ENCODE results near the gene XAF1. TPM values are rescaled to one million over a fixed set of nuclear protein-coding genes. Genes with fewer than 3 reads are reported as not detected.

XAF1 gene
- total and polyA plus RNA-seq, 9 of the 15 experiments (the other 6 are each of a cell fraction or from before 2014, with no cell fraction given): 0.07 to 0.22 (median 0.11) TPM; not detected in 4

DNA sequence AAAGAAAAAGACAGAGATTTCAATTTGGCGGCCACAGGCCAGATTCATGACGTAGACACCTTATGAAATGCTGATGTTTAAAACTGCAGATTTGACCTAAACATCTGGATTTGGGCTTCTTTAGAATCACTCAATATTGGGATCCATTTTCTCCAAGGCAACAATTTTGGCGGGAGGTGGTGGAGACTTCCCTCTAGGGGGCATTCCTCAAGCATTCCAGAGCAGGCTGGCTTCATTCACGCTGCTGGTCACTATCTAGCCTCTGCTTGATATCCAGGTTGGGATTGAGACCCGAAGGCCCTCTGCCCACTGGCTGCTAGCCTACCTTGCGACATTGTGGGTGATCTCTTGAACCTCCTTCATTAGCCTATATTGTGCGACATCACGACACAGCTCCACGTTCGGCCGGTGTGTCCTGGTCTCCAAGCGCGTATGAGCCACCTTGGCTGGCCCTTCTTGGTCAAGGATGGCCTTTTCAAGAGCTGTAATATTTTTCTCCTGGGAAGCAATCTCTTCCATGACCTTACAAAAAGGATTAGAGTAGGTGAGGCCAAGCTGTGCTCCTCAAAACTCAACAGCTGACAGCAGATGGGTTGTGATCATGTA, 44.7 kb downstream of the XAF1 start:
- Histone ChIP-seq H3K27ac (ENCODE audit: extremely low read depth, low read depth, low read length) (no peak overlapping the region), H3K9me3 (replicated peaks; ENCODE audit: control insufficient read depth, insufficient read depth, low read depth, low read length) (no peaks in the 10 kb centered on the region), H3K4me3 (no peak overlapping the region), H3K9ac (ENCODE audit: insufficient read depth in 1 of 2, low read depth in 2 of 2, low read length in 2 of 2) (no peak overlapping the region), H3K79me2 (ENCODE audit: control insufficient read depth, insufficient read depth, low read length) (no peaks in the 10 kb centered on the region), H3K27me3 (ENCODE audit: control insufficient read depth in 2 of 2, insufficient read depth in 2 of 2, low read length in 2 of 2) (peaks cover 2 to 28% of the 10 kb centered on the region in 2 experiments; a peak in 4 of 5 replicates), H3K4me1 (replicated peaks in 1 of 2; ENCODE audit: control insufficient read depth in 2 of 2, insufficient read depth in 2 of 2, low read length in 2 of 2) (peaks cover 0 to 7% of the 10 kb centered on the region in 2 experiments; a peak in 3 of 5 replicates), H4K20me1 (replicated peaks; ENCODE audit: control insufficient read depth, insufficient read depth, low read length) (no peaks in the 10 kb centered on the region), H3K4me2 (ENCODE audit: insufficient read depth, low read length) (no peak overlapping the region), H3K36me3 (ENCODE audit: control insufficient read depth, insufficient read depth, low read length) (no peaks in the 10 kb centered on the region), H3K9me1 (ENCODE audit: control insufficient read depth, insufficient read depth, low read length) (no peaks in the 10 kb centered on the region), H2AFZ (ENCODE audit: low read depth, low read length) (no peak overlapping the region)
- POLR2A ChIA-PET: interaction anchor here (0.6 kb wide), 1 partner anchor 18 kb away, joined by 3 read pairs; no protein-coding TSS in a partner anchor
- no TSS peak for BruUV-seq (replicated peaks)
- in situ Hi-C loops (cut with MboI) (no loop called here), intact Hi-C loops (cut with micrococcal nuclease) (no loop called here)
- TF ChIP-seq NCOA6 (IDR thresholded peaks at IDR 0.05) (no peak), MAZ (CRISPR knock-in tag; conservative IDR thresholded peaks at IDR 0.05 in 1 of 2, IDR thresholded peaks at IDR 0.05 in 1 of 2) (no peak), CTCF (IDR thresholded peaks at IDR 0.05 in 2 of 3, conservative IDR thresholded peaks at IDR 0.05 in 1 of 3; ENCODE audit: insufficient read depth in 2 of 3, low read depth in 1 of 3, low read length in 3 of 3) (peak in 1 of 3 experiments; percentile 7; a peak in 1 of 6 replicates), BRD9 (IDR thresholded peaks at IDR 0.05; ENCODE audit: low read depth, partially characterized antibody) (no peak)
- TF ChIP-seq, protein P1, sequence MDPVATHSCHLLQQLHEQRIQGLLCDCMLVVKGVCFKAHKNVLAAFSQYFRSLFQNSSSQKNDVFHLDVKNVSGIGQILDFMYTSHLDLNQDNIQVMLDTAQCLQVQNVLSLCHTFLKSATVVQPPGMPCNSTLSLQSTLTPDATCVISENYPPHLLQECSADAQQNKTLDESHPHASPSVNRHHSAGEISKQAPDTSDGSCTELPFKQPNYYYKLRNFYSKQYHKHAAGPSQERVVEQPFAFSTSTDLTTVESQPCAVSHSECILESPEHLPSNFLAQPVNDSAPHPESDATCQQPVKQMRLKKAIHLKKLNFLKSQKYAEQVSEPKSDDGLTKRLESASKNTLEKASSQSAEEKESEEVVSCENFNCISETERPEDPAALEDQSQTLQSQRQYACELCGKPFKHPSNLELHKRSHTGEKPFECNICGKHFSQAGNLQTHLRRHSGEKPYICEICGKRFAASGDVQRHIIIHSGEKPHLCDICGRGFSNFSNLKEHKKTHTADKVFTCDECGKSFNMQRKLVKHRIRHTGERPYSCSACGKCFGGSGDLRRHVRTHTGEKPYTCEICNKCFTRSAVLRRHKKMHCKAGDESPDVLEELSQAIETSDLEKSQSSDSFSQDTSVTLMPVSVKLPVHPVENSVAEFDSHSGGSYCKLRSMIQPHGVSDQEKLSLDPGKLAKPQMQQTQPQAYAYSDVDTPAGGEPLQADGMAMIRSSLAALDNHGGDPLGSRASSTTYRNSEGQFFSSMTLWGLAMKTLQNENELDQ (CRISPR knock-in tag; IDR thresholded peaks at IDR 0.05; ENCODE audit: borderline replicate concordance): no peak
- TF ChIP-seq, protein P2, sequence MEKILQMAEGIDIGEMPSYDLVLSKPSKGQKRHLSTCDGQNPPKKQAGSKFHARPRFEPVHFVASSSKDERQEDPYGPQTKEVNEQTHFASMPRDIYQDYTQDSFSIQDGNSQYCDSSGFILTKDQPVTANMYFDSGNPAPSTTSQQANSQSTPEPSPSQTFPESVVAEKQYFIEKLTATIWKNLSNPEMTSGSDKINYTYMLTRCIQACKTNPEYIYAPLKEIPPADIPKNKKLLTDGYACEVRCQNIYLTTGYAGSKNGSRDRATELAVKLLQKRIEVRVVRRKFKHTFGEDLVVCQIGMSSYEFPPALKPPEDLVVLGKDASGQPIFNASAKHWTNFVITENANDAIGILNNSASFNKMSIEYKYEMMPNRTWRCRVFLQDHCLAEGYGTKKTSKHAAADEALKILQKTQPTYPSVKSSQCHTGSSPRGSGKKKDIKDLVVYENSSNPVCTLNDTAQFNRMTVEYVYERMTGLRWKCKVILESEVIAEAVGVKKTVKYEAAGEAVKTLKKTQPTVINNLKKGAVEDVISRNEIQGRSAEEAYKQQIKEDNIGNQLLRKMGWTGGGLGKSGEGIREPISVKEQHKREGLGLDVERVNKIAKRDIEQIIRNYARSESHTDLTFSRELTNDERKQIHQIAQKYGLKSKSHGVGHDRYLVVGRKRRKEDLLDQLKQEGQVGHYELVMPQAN (IDR thresholded peaks at IDR 0.05; ENCODE audit: borderline replicate concordance): no peak
- WGBS (ENCODE audit: insufficient coverage, low coverage, missing lambda C conversion rate): 10% methylated on average over 10 of the region's 13 CpGs
- CTCF ChIA-PET (ENCODE audit: low intra/inter-chr PET ratio): no interaction called here
- ATAC-seq (no peak), DNase-seq (ENCODE audit: extremely low read depth in 1 of 4, low spot score in 3 of 4) (no peak), FAIRE-seq (no peak)

Data from K562 (cell line).